22Rv1 (cell line): ENCODE results near the gene ENPP1.

Source experiments
- H3K27ac ChIP-seq: fragments of 450-650 bp; 2 replicates; pipeline ENCODE4 v1.5.1; 2017
- ZFX ChIP-seq: fragments of 450-650 bp; IDR thresholded peaks from 2 replicates; pipeline ENCODE4 v1.6.1; 2017; ENCODE audit warnings: antibody characterized with exemption, borderline replicate concordance
- TF ChIP-seq, protein P1 (sequence below): fragments of 450-650 bp; IDR thresholded peaks from 2 replicates; pipeline ENCODE4 v1.5.1; 2017; ENCODE audit warnings: mild to moderate bottlenecking

The ENPP1 gene

DNA sequence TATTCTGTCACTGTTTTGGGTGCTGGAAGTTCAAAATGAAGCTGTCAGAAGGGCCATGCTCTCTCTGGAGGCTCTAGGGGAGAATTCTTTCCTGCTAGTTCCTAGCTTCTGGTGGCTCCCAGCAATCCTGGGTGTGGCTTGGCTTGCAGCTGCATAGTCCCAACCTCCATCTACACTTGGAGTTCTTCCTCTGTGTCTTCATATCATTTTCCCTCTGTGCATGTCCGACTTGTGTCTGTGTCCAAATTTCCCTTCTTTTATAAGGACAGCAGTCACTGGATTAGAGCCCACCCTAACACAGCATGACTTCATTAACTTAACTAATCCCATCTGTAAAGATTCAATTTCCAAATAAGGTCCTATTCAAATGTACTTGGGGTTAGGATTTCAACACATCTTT is 23.3 kb upstream of the ENPP1 start:
- H3K27ac ChIP-seq = no peak overlapping the region
- no peak for TF ChIP-seq ZFX
- TF ChIP-seq, protein P1, sequence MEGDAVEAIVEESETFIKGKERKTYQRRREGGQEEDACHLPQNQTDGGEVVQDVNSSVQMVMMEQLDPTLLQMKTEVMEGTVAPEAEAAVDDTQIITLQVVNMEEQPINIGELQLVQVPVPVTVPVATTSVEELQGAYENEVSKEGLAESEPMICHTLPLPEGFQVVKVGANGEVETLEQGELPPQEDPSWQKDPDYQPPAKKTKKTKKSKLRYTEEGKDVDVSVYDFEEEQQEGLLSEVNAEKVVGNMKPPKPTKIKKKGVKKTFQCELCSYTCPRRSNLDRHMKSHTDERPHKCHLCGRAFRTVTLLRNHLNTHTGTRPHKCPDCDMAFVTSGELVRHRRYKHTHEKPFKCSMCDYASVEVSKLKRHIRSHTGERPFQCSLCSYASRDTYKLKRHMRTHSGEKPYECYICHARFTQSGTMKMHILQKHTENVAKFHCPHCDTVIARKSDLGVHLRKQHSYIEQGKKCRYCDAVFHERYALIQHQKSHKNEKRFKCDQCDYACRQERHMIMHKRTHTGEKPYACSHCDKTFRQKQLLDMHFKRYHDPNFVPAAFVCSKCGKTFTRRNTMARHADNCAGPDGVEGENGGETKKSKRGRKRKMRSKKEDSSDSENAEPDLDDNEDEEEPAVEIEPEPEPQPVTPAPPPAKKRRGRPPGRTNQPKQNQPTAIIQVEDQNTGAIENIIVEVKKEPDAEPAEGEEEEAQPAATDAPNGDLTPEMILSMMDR = no peak

GRCh38 chr6:131787079-131787478 is 20.7 kb upstream of the ENPP1 start:
- H3K27ac ChIP-seq = no peak overlapping the region
- TF ChIP-seq, protein P1 = no peak

DNA sequence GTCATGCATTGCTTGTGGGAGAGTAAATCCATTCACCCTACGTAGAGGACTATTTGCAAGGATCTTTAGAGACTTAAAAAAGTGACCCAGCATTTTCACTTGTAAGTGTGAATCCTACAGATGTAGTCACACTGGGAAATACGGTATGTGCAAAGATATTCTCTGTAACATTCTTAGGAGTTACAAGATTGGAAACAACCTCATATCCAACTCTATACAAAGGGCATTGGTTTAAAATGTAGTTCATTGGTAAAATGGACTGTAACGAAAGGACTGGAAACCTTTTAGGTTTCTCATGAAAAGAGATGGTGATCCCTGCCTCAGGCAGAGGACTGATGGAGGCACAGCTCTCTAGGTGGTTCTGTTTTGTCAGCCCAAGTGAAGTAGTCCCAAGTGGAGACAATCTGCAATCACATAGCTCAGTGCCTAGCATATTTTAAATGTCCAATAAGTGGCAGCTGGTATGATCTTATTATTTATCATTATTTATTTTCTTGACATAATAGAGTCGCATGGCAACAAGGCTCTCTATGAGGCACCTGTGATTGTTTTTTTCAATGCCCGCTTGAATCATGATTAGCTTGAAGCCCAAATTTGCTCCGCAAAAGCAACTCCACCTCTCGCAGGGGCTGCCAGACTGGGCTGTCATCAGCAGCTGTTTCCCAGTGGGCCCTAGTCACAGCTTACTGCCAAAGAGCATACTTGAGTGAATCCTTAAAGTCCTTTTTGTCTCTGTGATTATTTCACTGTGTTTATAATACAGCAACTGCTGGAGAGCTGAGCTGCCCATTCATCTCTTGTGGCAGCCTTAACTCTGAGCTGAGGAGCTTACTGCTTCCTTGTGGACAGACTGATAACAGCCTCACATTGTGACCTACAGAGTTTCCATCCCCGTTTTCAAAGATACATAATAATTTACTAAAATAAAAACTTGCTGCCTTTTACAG is 19.8 kb upstream of the ENPP1 start:
- TF ChIP-seq ZFX = no peak
- TF ChIP-seq, protein P1 = no peak
- H3K27ac ChIP-seq = no peak overlapping the region

DNA sequence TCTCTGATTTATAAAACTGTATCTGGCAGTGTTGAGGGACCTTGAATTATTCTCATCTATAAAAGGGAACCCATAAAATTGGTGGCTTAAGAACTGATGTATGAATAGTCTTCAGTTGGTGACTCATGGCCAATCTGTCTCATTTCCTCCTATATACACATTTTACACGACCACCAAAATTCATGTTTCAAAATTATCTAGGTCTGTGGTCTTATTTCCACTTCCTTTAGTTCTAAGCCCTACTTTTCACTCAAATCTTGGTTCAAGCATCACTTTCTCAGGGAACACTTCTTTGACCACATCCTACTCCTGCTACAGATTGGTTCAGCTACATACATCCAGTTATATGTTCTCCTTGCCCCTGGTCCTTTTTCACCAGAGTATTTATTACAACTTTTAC is 18.6 kb upstream of the ENPP1 start:
- TF ChIP-seq, protein P1 = no peak
- no peak for TF ChIP-seq ZFX
- no peak overlapping the region for H3K27ac ChIP-seq

GRCh38 chr6:131791476-131791875 is 16.3 kb upstream of the ENPP1 start:
- H3K27ac ChIP-seq = no peak overlapping the region
- TF ChIP-seq, protein P1 = no peak
- no peak for TF ChIP-seq ZFX

DNA sequence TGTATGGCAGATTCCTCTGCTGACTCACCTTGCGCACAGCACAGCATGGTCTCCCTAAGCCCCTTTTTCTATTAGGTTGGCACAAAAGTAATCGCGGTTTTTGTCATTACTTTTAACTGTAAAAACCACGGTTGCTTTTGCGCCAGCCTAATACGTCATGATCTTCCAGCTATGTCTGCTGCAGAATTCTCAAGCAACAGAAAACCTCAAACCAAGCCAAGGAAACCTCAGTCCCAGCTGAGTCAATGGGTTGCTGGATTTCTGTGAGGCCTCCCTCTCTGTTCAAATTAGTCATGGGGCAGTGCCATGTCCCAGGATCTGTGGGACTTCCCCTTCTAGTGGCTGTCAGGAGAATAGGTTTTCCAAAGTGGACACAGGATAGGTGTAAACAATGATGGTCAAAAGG is 15.7 kb upstream of the ENPP1 start:
- no peak for TF ChIP-seq ZFX
- TF ChIP-seq, protein P1 = no peak
- no peak overlapping the region for H3K27ac ChIP-seq

- TF ChIP-seq, protein P1 = no peak
- TF ChIP-seq ZFX = no peak
- H3K27ac ChIP-seq = no peak overlapping the region
Observed at GRCh38 chr6:131795366-131795765, 12.5 kb upstream of the ENPP1 start.
